Nephron progenitor cell (in vitro differentiated cells): ENCODE results near the gene MSI2.
A peak's percentile ranks its signal among the peaks of the same experiment; 100 is the strongest.

Experiments
- DNase-seq: peaks from one replicate; pipeline ENCODE4 v3.0.0; 2021
- H3K27ac Mint-ChIP-seq: 2 replicates; pipeline ENCODE4 v1.8.0; 2021; ENCODE audit warnings: mild to moderate bottlenecking, moderate library complexity, mixed read lengths
- H3K27me3 Mint-ChIP-seq: 2 replicates; pipeline ENCODE4 v1.8.0; 2021; ENCODE audit warnings: mild to moderate bottlenecking, low read depth, mixed read lengths; ENCODE audit not compliant: poor library complexity
- H3K36me3 Mint-ChIP-seq: 2 replicates; pipeline ENCODE4 v1.8.0; 2021; ENCODE audit warnings: low read depth, mixed read lengths
- H3K4me1 Mint-ChIP-seq: 2 replicates; pipeline ENCODE4 v1.8.0; 2021; ENCODE audit warnings: mixed read lengths
- H3K4me3 Mint-ChIP-seq: 2 replicates; pipeline ENCODE4 v1.8.0; 2021; ENCODE audit warnings: mild to moderate bottlenecking, moderate library complexity, mixed read lengths
- H3K9me3 Mint-ChIP-seq: 2 replicates; pipeline ENCODE4 v1.8.0; 2021; ENCODE audit warnings: mild to moderate bottlenecking, moderate library complexity, mixed read lengths
- CTCF ChIP-seq: fragments of 200-600 bp; sonication (generic); IDR thresholded peaks from 2 replicates; pipeline ENCODE4 v1.5.0; 2021; ENCODE audit warnings: antibody characterized with exemption

MSI2 gene

GRCh38 chr17:57305908-57306504, 49.7 kb downstream of the MSI2 start:
- TF ChIP-seq CTCF, result no peak
- no peak overlapping the region for H3K4me3 Mint-ChIP-seq
- peaks cover 81% of the 10 kb centered on the region for H3K36me3 Mint-ChIP-seq
- H3K9me3 Mint-ChIP-seq, result peaks cover under 1% of the 10 kb centered on the region
- peaks cover 4% of the 10 kb centered on the region for H3K27me3 Mint-ChIP-seq
- H3K27ac Mint-ChIP-seq, result peak overlapping the region; percentile 78
- DNase-seq, result no peak
- peaks cover 65% of the 10 kb centered on the region for H3K4me1 Mint-ChIP-seq

- DNase-seq, result no peak
- Mint-ChIP-seq H3K4me1 (peaks cover 65% of the 10 kb centered on the region), H3K4me3 (no peak overlapping the region), H3K27ac (peak overlapping the region; percentile 89), H3K36me3 (peaks cover 71% of the 10 kb centered on the region), H3K27me3 (peaks cover 4% of the 10 kb centered on the region), H3K9me3 (no peaks in the 10 kb centered on the region)
- no peak for TF ChIP-seq CTCF
Measured at GRCh38 chr17:57308543-57309186, 52.3 kb downstream of the MSI2 start.

- peaks cover 75% of the 10 kb centered on the region for H3K36me3 Mint-ChIP-seq
- no peak for DNase-seq
- no peaks in the 10 kb centered on the region for H3K9me3 Mint-ChIP-seq
- H3K27me3 Mint-ChIP-seq, result peaks cover 6% of the 10 kb centered on the region
- TF ChIP-seq CTCF, result no peak
- no peak overlapping the region for H3K4me3 Mint-ChIP-seq
- H3K27ac Mint-ChIP-seq, result peak overlapping the region; percentile 88
- H3K4me1 Mint-ChIP-seq, result peaks cover 71% of the 10 kb centered on the region
Measured at GRCh38 chr17:57309479-57309878, 53.2 kb downstream of the MSI2 start.

GRCh38 chr17:57311281-57312216, 55.2 kb downstream of the MSI2 start:
- TF ChIP-seq CTCF, result no peak
- DNase-seq, result no peak
- H3K9me3 Mint-ChIP-seq, result no peaks in the 10 kb centered on the region
- H3K27me3 Mint-ChIP-seq, result peaks cover 6% of the 10 kb centered on the region
- peaks cover 70% of the 10 kb centered on the region for H3K4me1 Mint-ChIP-seq
- H3K36me3 Mint-ChIP-seq, result peaks cover 69% of the 10 kb centered on the region
- H3K27ac Mint-ChIP-seq, result peak overlapping the region; percentile 97
- H3K4me3 Mint-ChIP-seq, result no peak overlapping the region

- no peak for TF ChIP-seq CTCF
- Mint-ChIP-seq H3K4me1 (peaks cover 71% of the 10 kb centered on the region), H3K27me3 (peaks cover 6% of the 10 kb centered on the region), H3K27ac (peak overlapping the region; percentile 97), H3K36me3 (peaks cover 69% of the 10 kb centered on the region), H3K9me3 (no peaks in the 10 kb centered on the region), H3K4me3 (no peak overlapping the region)
- no peak for DNase-seq
Measured at GRCh38 chr17:57312242-57312641, 55.9 kb downstream of the MSI2 start.
